IPS-20b (cell line): ENCODE measurements around the gene RETREG1.

Source experiments
- H3K27ac ChIP-seq: one replicate; pipeline ENCODE4 v1.5.1; 2013; ENCODE audit warnings: low read length
- H3K27me3 ChIP-seq: 2 replicates; pipeline ENCODE4 v1.6.1; 2013; ENCODE audit warnings: mild to moderate bottlenecking, low read length, inconsistent platforms; ENCODE audit not compliant: insufficient read depth
- H3K36me3 ChIP-seq: 2 replicates; pipeline ENCODE4 v1.6.1; 2013; ENCODE audit warnings: low read depth, mild to moderate bottlenecking, inconsistent platforms, low read length, moderate library complexity; ENCODE audit not compliant: insufficient read depth
- H3K4me1 ChIP-seq: 2 replicates; pipeline ENCODE4 v1.6.1; 2013; ENCODE audit warnings: mild to moderate bottlenecking, control low read depth, inconsistent platforms, low read length, moderate library complexity; ENCODE audit not compliant: insufficient read depth
- H3K4me3 ChIP-seq: 2 replicates; pipeline ENCODE4 v1.5.1; 2013; ENCODE audit warnings: mild to moderate bottlenecking, low read length, inconsistent platforms
- H3K9ac ChIP-seq: 2 replicates; pipeline ENCODE4 v1.6.1; 2013; ENCODE audit warnings: low read depth, mild to moderate bottlenecking, inconsistent platforms, low read length, moderate library complexity
- H3K9me3 ChIP-seq: 2 replicates; pipeline ENCODE4 v1.6.1; 2013; ENCODE audit warnings: mild to moderate bottlenecking, low read depth, low read length, inconsistent platforms; ENCODE audit not compliant: insufficient read depth

The RETREG1 gene

GRCh38 chr5:16563686-16564085 lies 53.1 kb downstream of the RETREG1 start:
- no peaks in the 10 kb centered on the region for H3K36me3 ChIP-seq
- H3K27me3 ChIP-seq = no peaks in the 10 kb centered on the region
- H3K27ac ChIP-seq = no peak overlapping the region
- peaks cover 15% of the 10 kb centered on the region for H3K4me1 ChIP-seq
- H3K4me3 ChIP-seq = no peak overlapping the region
- H3K9me3 ChIP-seq = no peaks in the 10 kb centered on the region
- no peak overlapping the region for H3K9ac ChIP-seq

- no peak overlapping the region for H3K9ac ChIP-seq
- no peaks in the 10 kb centered on the region for H3K36me3 ChIP-seq
- no peaks in the 10 kb centered on the region for H3K9me3 ChIP-seq
- peaks cover 15% of the 10 kb centered on the region for H3K4me1 ChIP-seq
- no peak overlapping the region for H3K27ac ChIP-seq
- no peak overlapping the region for H3K4me3 ChIP-seq
- no peaks in the 10 kb centered on the region for H3K27me3 ChIP-seq
Observed at GRCh38 chr5:16561660-16562059, 55.1 kb downstream of the RETREG1 start.

GRCh38 chr5:16559702-16560101 lies 57.1 kb downstream of the RETREG1 start:
- Histone ChIP-seq H3K36me3 (no peaks in the 10 kb centered on the region), H3K9ac (no peak overlapping the region), H3K27ac (no peak overlapping the region), H3K4me1 (peaks cover 15% of the 10 kb centered on the region), H3K9me3 (no peaks in the 10 kb centered on the region), H3K27me3 (no peaks in the 10 kb centered on the region), H3K4me3 (no peak overlapping the region)

GRCh38 chr5:16558984-16559629 lies 57.7 kb downstream of the RETREG1 start:
- Histone ChIP-seq H3K9ac (no peak overlapping the region), H3K4me1 (peaks cover 15% of the 10 kb centered on the region), H3K27ac (no peak overlapping the region), H3K27me3 (no peaks in the 10 kb centered on the region), H3K4me3 (no peak overlapping the region), H3K36me3 (no peaks in the 10 kb centered on the region), H3K9me3 (no peaks in the 10 kb centered on the region)

GRCh38 chr5:16557477-16557876 lies 59.3 kb downstream of the RETREG1 start:
- H3K4me1 ChIP-seq = peaks cover 15% of the 10 kb centered on the region
- no peak overlapping the region for H3K27ac ChIP-seq
- H3K9ac ChIP-seq = no peak overlapping the region
- H3K9me3 ChIP-seq = no peaks in the 10 kb centered on the region
- H3K4me3 ChIP-seq = no peak overlapping the region
- no peaks in the 10 kb centered on the region for H3K27me3 ChIP-seq
- no peaks in the 10 kb centered on the region for H3K36me3 ChIP-seq

GRCh38 chr5:16554110-16554509 lies 62.7 kb downstream of the RETREG1 start:
- no peak overlapping the region for H3K4me3 ChIP-seq
- no peaks in the 10 kb centered on the region for H3K27me3 ChIP-seq
- no peak overlapping the region for H3K27ac ChIP-seq
- H3K9ac ChIP-seq = no peak overlapping the region
- no peaks in the 10 kb centered on the region for H3K36me3 ChIP-seq
- H3K4me1 ChIP-seq = peaks cover 1% of the 10 kb centered on the region; the same call in 1 of the 2 replicates
- no peaks in the 10 kb centered on the region for H3K9me3 ChIP-seq

DNA sequence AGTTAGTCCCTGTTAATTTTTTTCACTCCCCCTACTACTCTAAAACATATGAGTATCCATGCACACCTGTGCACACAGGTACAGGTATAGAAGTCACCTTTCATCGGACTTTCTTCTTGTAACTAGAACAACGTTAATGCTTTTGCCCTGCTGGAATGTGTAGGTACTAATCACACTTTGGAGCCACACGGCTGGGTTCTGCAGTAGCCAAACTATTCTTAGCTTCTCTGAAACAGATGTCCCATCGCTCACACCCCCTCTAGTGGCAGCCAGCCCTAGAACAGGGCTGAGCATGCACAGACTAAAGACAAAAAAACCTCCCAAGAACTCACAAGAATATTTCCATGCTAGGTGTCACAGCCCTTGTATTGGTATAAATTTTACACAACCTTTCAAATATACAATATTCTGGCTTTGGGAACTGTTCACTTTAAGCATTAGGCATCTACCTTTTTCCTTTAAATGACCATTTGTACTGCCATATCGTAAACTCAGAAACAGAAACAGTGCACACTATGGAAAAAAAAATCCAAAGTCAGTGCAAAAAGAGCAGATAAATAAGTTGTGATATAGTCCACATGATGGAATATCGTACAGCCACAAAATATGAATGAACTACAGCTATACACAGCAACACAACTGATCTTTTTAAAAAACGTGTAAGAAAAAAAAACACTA lies 64.0 kb downstream of the RETREG1 start:
- H3K27ac ChIP-seq = no peak overlapping the region
- H3K27me3 ChIP-seq = no peaks in the 10 kb centered on the region
- H3K9me3 ChIP-seq = no peaks in the 10 kb centered on the region
- no peaks in the 10 kb centered on the region for H3K36me3 ChIP-seq
- no peaks in the 10 kb centered on the region for H3K4me1 ChIP-seq
- H3K4me3 ChIP-seq = no peak overlapping the region
- no peak overlapping the region for H3K9ac ChIP-seq

GRCh38 chr5:16551628-16552027 lies 65.2 kb downstream of the RETREG1 start:
- Histone ChIP-seq H3K9me3 (no peaks in the 10 kb centered on the region), H3K4me3 (no peak overlapping the region), H3K4me1 (0 out of 2 replicates have a peak, but pooled peaks cover 3% of the 10 kb centered on the region), H3K27ac (no peak overlapping the region), H3K36me3 (no peaks in the 10 kb centered on the region), H3K27me3 (no peaks in the 10 kb centered on the region), H3K9ac (no peak overlapping the region)

- Histone ChIP-seq H3K27me3 (no peaks in the 10 kb centered on the region), H3K9ac (no peak overlapping the region), H3K9me3 (no peaks in the 10 kb centered on the region), H3K4me1 (0 out of 2 replicates have a peak, but pooled peaks cover 3% of the 10 kb centered on the region), H3K36me3 (no peaks in the 10 kb centered on the region), H3K27ac (no peak overlapping the region), H3K4me3 (no peak overlapping the region)
Observed at GRCh38 chr5:16550316-16550952, 66.4 kb downstream of the RETREG1 start.

- Histone ChIP-seq H3K4me1 (0 out of 2 replicates have a peak, but pooled peaks cover 3% of the 10 kb centered on the region), H3K4me3 (no peak overlapping the region), H3K27ac (no peak overlapping the region), H3K9ac (no peak overlapping the region), H3K36me3 (no peaks in the 10 kb centered on the region), H3K27me3 (no peaks in the 10 kb centered on the region), H3K9me3 (no peaks in the 10 kb centered on the region)
Observed at GRCh38 chr5:16549491-16550206, 67.1 kb downstream of the RETREG1 start.

- 0 out of 2 replicates have a peak, but pooled peaks cover 3% of the 10 kb centered on the region for H3K4me1 ChIP-seq
- H3K9me3 ChIP-seq = no peaks in the 10 kb centered on the region
- H3K4me3 ChIP-seq = no peak overlapping the region
- H3K36me3 ChIP-seq = no peaks in the 10 kb centered on the region
- H3K27me3 ChIP-seq = no peaks in the 10 kb centered on the region
- no peak overlapping the region for H3K27ac ChIP-seq
- H3K9ac ChIP-seq = no peak overlapping the region
Observed at GRCh38 chr5:16548812-16549211, 68.0 kb downstream of the RETREG1 start.
